ENCODE data around the gene CD63. TPM values are rescaled to one million over a fixed set of nuclear protein-coding genes. Genes with fewer than 3 reads are reported as not detected.

Gene CD63
- polyA plus RNA-seq, 1 donor from 2014 or later, result 217 TPM

DNA sequence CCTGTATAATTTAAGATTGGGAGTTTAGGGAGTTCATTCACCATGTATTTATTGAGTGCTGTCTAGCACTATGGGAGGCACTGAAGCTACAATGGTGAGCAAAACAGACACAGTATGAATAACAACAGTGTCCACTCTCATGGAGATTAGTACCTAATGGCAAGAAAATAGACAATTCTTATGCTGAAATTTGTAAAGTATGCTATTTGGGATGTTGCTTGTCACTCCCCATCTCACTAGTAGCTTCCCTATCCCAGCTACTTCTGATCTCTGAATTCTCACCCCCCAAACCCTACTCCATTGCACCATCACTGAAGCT lies 18.1 kb upstream of the CD63 start:
- Histone ChIP-seq H3K27ac (ENCODE audit: low read length) (no peak overlapping the region), H3K4me3 (ENCODE audit: low read length) (peak overlapping the region; percentile 97), H3K9ac (ENCODE audit: low read length) (no peak overlapping the region)

DNA sequence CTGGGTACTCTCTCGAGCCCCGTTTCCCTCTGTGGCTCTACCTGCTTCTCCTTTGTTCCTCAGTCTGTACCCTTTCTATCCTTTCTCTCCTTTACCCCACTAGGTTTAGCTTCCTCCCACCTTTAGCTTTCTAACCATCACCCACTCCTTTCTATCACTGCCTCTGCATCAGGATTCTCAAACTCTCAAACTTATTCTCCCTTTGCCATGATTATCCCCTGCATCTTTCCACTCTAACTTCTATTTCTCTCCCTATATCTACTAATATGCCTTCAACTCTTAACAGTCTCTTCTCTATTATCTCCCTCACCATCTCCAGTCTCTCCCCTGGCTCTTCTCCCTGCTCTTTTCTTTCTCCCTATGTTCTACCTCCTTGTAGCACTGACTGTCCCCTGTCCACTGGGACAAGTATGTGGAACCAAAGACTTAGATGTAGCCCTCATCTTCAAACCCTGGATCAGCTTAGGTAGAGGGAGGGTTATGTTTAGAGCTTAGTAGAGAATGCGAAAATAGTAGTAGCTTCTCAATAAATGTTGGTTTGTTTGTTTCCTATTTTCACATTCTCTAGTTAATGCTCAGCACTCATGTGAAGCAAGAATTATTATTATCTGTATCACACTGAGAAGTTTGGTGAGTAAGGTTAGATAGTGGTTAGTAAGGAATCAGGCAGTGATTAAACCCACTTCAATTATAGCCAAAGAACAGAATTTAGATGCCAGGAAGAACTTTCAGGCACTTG lies 17.5 kb upstream of the CD63 start:
- peak overlapping the region; percentile 46 for H3K4me2 ChIP-seq (ENCODE audit: low read length)
- H4K20me1 ChIP-seq (ENCODE audit: insufficient read depth), result peaks cover 2% of the 10 kb centered on the region
- H3K4me3 ChIP-seq (ENCODE audit: low read length), result peak overlapping the region; percentile 97
- peak overlapping the region; percentile 77 for H3K9ac ChIP-seq (ENCODE audit: low read length)
- no peaks in the 10 kb centered on the region for H3K27me3 ChIP-seq (ENCODE audit: insufficient read depth, low read depth, low read length)
- no peak overlapping the region for H2AFZ ChIP-seq (ENCODE audit: low read depth, low read length)
- H3K9me3 ChIP-seq (ENCODE audit: low read length), result no peaks in the 10 kb centered on the region
- peaks cover 14% of the 10 kb centered on the region for H3F3A ChIP-seq (ENCODE audit: insufficient read depth, low read length, poor library complexity, severe bottlenecking)
- TF ChIP-seq TAF1 (IDR thresholded peaks at IDR 0.05; ENCODE audit: low read depth), result no peak
- TF ChIP-seq RAD21 (conservative IDR thresholded peaks at IDR 0.05), result no peak
- no peak for TF ChIP-seq POLR2AphosphoS5 (IDR thresholded peaks at IDR 0.05)
- peaks cover 4% of the 10 kb centered on the region for H3K36me3 ChIP-seq (ENCODE audit: insufficient read depth, low read length)
- peaks cover 50% of the 10 kb centered on the region for H3K79me2 ChIP-seq (replicated peaks; ENCODE audit: insufficient read depth, low read length)
- peak overlapping the region; percentile 72 for H3K27ac ChIP-seq (ENCODE audit: low read length)
- no peaks in the 10 kb centered on the region for H3K9me2 ChIP-seq (ENCODE audit: insufficient read depth, low read length)

More for the DNA sequence above, 18.1 kb upstream of the CD63 start:
- Histone ChIP-seq H3F3A (ENCODE audit: insufficient read depth, low read length, poor library complexity, severe bottlenecking) (peaks cover 14% of the 10 kb centered on the region), H3K9me2 (ENCODE audit: insufficient read depth, low read length) (no peaks in the 10 kb centered on the region), H3K27me3 (ENCODE audit: insufficient read depth, low read depth, low read length) (no peaks in the 10 kb centered on the region), H2AFZ (ENCODE audit: low read depth, low read length) (no peak overlapping the region), H3K36me3 (ENCODE audit: insufficient read depth, low read length) (peaks cover 4% of the 10 kb centered on the region), H3K9me3 (ENCODE audit: low read length) (no peaks in the 10 kb centered on the region), H3K79me2 (replicated peaks; ENCODE audit: insufficient read depth, low read length) (peaks cover 46% of the 10 kb centered on the region), H4K20me1 (ENCODE audit: insufficient read depth) (peaks cover 2% of the 10 kb centered on the region), H3K4me2 (ENCODE audit: low read length) (no peak overlapping the region)
- TF ChIP-seq, protein P1, sequence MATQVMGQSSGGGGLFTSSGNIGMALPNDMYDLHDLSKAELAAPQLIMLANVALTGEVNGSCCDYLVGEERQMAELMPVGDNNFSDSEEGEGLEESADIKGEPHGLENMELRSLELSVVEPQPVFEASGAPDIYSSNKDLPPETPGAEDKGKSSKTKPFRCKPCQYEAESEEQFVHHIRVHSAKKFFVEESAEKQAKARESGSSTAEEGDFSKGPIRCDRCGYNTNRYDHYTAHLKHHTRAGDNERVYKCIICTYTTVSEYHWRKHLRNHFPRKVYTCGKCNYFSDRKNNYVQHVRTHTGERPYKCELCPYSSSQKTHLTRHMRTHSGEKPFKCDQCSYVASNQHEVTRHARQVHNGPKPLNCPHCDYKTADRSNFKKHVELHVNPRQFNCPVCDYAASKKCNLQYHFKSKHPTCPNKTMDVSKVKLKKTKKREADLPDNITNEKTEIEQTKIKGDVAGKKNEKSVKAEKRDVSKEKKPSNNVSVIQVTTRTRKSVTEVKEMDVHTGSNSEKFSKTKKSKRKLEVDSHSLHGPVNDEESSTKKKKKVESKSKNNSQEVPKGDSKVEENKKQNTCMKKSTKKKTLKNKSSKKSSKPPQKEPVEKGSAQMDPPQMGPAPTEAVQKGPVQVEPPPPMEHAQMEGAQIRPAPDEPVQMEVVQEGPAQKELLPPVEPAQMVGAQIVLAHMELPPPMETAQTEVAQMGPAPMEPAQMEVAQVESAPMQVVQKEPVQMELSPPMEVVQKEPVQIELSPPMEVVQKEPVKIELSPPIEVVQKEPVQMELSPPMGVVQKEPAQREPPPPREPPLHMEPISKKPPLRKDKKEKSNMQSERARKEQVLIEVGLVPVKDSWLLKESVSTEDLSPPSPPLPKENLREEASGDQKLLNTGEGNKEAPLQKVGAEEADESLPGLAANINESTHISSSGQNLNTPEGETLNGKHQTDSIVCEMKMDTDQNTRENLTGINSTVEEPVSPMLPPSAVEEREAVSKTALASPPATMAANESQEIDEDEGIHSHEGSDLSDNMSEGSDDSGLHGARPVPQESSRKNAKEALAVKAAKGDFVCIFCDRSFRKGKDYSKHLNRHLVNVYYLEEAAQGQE (IDR thresholded peaks at IDR 0.05; ENCODE audit: borderline replicate concordance), result no peak
- TF ChIP-seq TAF1 (IDR thresholded peaks at IDR 0.05; ENCODE audit: low read depth), result no peak
- TF ChIP-seq MXI1 (conservative IDR thresholded peaks at IDR 0.05; ENCODE audit: poor library complexity, severe bottlenecking), result no peak
- TF ChIP-seq SMC3 (conservative IDR thresholded peaks at IDR 0.05; ENCODE audit: poor library complexity), result no peak
- TF ChIP-seq EZH2 (IDR thresholded peaks at IDR 0.05; ENCODE audit: borderline replicate concordance, insufficient read depth, low read length, poor library complexity, severe bottlenecking), result no peak
- TF ChIP-seq EP300 (conservative IDR thresholded peaks at IDR 0.05; ENCODE audit: poor library complexity, severe bottlenecking), result no peak
- no peak for TF ChIP-seq POLR2AphosphoS5 (IDR thresholded peaks at IDR 0.05)
- TF ChIP-seq, protein P2, sequence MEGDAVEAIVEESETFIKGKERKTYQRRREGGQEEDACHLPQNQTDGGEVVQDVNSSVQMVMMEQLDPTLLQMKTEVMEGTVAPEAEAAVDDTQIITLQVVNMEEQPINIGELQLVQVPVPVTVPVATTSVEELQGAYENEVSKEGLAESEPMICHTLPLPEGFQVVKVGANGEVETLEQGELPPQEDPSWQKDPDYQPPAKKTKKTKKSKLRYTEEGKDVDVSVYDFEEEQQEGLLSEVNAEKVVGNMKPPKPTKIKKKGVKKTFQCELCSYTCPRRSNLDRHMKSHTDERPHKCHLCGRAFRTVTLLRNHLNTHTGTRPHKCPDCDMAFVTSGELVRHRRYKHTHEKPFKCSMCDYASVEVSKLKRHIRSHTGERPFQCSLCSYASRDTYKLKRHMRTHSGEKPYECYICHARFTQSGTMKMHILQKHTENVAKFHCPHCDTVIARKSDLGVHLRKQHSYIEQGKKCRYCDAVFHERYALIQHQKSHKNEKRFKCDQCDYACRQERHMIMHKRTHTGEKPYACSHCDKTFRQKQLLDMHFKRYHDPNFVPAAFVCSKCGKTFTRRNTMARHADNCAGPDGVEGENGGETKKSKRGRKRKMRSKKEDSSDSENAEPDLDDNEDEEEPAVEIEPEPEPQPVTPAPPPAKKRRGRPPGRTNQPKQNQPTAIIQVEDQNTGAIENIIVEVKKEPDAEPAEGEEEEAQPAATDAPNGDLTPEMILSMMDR (IDR thresholded peaks at IDR 0.05; ENCODE audit: poor library complexity, severe bottlenecking), result no peak
- no peak for TF ChIP-seq RAD21 (conservative IDR thresholded peaks at IDR 0.05)
